SU-DHL-6 (cell line): ENCODE measurements around the gene PTPRE.

ENCODE experiments used
- CTCF ChIP-seq: fragments of 200-600 bp; sonication (generic); IDR thresholded peaks from one replicate; pipeline ENCODE4 v1.5.1; 2017; ENCODE audit warnings: antibody characterized with exemption, mild to moderate bottlenecking, low read length, moderate library complexity; ENCODE audit not compliant: insufficient read depth, poor library complexity, severe bottlenecking
- EZH2phosphoT487 ChIP-seq: fragments of 200-600 bp; sonication (generic), shearing (Covaris generic); conservative IDR thresholded peaks from 2 replicates; pipeline ENCODE4 v1.6.1; 2018; ENCODE audit warnings: mild to moderate bottlenecking, antibody characterized with exemption, low read length, moderate library complexity, mixed read lengths

GRCh38 chr10:128016423-128017060, 109.6 kb downstream of the PTPRE start:
- TF ChIP-seq CTCF: no peak
- TF ChIP-seq EZH2phosphoT487: no peak
